Measurements from ENCODE around the gene CCDC50.

DNA sequence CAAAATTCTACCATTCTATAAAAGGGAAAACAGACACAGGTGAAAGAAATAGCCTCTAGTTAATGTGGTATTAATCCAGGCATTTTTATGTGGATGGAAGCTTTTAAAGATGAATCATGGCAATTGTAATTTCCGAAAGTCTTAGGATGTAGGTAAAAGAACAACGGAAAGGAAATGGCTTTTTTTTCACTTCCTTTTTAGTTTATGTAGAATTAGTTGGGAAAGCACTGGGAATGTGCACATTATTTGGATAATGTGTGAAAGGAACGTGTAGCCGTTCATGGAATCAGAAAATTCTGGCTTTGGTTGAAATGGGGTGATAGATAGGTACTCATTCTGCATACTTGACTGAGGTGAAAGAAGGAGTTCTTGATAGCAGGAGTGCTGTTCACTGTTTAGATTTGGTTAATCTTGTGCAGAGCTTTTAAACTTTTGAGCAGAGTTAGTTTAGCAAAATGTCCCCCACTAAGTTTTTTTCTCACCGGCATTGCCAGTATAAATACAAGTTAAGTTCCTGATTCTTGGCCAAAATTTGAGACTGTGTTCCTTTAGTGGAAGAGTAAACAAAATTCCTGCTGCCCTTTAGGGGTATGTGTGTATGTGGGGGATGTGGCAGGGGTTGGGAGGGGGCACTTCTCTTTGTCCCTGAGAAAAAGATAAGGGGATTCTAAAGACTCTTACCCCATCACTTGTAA is 21.3 kb downstream of the CCDC50 start:
- no peak for TF ChIP-seq POLR2A (IDR thresholded peaks at IDR 0.05)
- TF ChIP-seq, protein P1, sequence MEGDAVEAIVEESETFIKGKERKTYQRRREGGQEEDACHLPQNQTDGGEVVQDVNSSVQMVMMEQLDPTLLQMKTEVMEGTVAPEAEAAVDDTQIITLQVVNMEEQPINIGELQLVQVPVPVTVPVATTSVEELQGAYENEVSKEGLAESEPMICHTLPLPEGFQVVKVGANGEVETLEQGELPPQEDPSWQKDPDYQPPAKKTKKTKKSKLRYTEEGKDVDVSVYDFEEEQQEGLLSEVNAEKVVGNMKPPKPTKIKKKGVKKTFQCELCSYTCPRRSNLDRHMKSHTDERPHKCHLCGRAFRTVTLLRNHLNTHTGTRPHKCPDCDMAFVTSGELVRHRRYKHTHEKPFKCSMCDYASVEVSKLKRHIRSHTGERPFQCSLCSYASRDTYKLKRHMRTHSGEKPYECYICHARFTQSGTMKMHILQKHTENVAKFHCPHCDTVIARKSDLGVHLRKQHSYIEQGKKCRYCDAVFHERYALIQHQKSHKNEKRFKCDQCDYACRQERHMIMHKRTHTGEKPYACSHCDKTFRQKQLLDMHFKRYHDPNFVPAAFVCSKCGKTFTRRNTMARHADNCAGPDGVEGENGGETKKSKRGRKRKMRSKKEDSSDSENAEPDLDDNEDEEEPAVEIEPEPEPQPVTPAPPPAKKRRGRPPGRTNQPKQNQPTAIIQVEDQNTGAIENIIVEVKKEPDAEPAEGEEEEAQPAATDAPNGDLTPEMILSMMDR (IDR thresholded peaks at IDR 0.05) = no peak

Measured in adrenal gland (tissue), 5 donors.